DOHH2 (cell line): ENCODE measurements around the gene PMEL.

Experiments used
- EZH2phosphoT487 ChIP-seq: fragments of 200-600 bp; sonication (generic); IDR thresholded peaks from 2 replicates; pipeline ENCODE4 v1.6.1; 2017; ENCODE audit warnings: borderline replicate concordance, mild to moderate bottlenecking, antibody characterized with exemption, low read length, moderate library complexity, mixed read lengths
- TF ChIP-seq, protein P1 (sequence below): fragments of 200-600 bp; sonication (generic); IDR thresholded peaks from one replicate; pipeline ENCODE4 v1.5.1; 2014; ENCODE audit warnings: antibody characterized with exemption, mild to moderate bottlenecking, low read depth, low read length; ENCODE audit not compliant: poor library complexity, severe bottlenecking

DNA sequence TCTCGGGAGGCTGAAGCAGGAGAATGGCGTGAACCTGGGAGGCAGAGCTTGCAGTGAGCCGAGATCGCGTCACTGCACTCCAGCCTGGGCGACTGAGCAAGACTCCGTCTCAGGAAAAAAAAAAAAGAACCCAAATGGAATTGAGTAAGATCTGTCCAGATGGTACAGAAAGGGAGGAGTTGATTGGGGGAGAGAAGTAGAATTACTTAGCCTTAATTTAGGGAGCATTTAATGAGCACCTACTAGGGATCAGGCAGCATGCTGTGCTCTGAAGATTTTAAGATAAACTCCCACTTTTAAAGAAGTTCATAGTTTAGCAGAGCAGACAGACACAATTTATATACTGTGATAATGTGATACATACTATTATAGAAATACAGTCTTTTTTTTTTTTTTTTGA lies 12.6 kb upstream of the PMEL start:
- no peak for TF ChIP-seq EZH2phosphoT487
- TF ChIP-seq, protein P1, sequence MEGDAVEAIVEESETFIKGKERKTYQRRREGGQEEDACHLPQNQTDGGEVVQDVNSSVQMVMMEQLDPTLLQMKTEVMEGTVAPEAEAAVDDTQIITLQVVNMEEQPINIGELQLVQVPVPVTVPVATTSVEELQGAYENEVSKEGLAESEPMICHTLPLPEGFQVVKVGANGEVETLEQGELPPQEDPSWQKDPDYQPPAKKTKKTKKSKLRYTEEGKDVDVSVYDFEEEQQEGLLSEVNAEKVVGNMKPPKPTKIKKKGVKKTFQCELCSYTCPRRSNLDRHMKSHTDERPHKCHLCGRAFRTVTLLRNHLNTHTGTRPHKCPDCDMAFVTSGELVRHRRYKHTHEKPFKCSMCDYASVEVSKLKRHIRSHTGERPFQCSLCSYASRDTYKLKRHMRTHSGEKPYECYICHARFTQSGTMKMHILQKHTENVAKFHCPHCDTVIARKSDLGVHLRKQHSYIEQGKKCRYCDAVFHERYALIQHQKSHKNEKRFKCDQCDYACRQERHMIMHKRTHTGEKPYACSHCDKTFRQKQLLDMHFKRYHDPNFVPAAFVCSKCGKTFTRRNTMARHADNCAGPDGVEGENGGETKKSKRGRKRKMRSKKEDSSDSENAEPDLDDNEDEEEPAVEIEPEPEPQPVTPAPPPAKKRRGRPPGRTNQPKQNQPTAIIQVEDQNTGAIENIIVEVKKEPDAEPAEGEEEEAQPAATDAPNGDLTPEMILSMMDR, result no peak
